ENCODE results near the gene GALR3. TPM values are rescaled to one million over a fixed set of nuclear protein-coding genes. Genes with fewer than 3 reads are reported as not detected.

The GALR3 gene
- total RNA-seq, 1 donor from 2014 or later: not detected

DNA sequence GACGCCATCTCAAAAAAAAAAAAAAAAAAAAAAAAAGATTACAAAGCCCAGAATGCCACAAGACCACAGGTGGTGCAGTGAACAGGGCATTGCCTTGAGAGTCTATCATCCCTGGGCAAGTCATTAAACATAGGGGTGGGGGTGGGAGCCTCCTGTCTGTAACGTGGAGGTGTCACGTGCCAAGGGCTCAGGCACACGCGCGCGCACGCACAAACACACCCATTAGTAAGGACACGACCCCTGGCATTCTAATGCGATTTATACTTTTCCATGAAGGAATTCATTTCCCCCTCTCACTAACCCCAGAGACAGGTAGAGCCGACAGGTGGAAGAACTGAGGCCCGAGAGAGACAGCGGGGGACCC, 21.3 kb upstream of the GALR3 start:
- DNase-seq: no peak
- intact Hi-C loops (cut with micrococcal nuclease): no loop called here
- ATAC-seq: no peak

DNA sequence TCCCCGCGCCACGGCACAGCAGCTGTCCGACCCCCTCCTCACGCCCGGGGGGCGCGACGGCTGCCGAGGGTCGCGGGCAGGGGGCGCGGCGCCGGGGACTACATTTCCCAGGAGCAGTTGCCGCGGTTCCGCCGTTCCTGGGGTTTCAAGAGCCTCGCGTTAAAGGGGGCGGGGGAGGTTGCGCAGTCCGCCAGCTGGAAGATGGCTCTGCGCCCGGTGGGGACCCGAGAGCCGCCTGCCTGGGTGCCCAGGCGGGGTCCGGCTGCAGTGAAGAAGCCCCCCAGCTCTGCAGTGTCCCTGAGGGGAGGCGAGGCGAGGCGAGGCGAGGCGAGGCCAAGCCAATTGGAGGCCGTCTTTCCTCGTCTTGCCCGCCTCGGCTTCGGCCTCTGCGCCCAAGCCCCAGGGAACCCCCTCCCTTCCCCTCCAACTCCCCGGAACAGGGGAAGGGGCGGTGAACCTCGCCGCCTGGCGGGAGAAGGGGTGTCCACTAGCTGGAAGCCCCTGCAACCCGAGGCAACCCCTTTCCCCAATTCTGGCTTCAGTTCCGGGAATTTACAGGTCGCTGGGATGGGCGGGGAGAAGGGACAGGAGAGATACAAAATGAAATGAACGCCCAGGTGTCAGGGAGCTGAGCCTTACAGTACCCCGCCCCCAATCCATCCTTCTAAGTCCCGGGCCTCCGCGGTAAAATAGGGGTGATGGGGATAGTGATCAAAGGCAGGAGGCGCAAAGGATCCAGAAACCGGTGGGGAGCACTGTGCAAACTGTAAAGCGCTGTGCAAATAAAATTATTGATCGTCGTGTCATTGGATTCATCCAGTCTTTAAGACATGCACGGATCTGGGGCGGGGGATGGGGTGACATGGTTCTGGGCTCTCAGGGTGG, 20.6 kb upstream of the GALR3 start:
- intact Hi-C loops (cut with micrococcal nuclease): no loop called here
- peak; percentile 38 for ATAC-seq
- DNase-seq: peak; percentile 78

DNA sequence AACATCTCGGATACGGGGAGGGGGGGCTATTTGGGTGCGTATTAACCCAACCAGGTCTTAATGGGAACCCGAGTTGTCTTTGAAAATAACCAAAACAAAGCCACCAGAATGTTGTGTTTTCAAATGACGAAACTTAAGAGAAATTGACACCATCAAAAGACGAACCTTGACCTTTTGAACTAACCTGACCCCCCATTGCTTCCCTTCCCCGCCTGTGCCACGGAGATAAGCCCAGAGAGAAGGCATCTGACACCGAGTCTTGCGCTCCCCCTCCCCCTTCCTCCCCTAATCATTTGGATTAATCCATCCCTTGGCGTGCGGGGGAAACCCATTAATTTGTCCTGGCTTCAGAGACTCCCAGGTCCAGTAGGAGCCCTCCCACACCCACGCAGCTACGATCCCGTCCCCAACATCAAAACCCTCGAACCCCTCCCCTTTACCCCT, 20.0 kb upstream of the GALR3 start:
- intact Hi-C loops (cut with micrococcal nuclease): no loop called here
- DNase-seq (no peak), ATAC-seq (no peak)

- ATAC-seq: no peak
- intact Hi-C loops (cut with micrococcal nuclease): no loop called here
- DNase-seq: no peak
These were observed 19.4 kb upstream of the GALR3 start for GRCh38 chr22:37803639-37804351.

- no peak for DNase-seq
- intact Hi-C loops (cut with micrococcal nuclease): no loop called here
- ATAC-seq: no peak
These were observed 18.8 kb upstream of the GALR3 start for GRCh38 chr22:37804352-37804880.

DNA sequence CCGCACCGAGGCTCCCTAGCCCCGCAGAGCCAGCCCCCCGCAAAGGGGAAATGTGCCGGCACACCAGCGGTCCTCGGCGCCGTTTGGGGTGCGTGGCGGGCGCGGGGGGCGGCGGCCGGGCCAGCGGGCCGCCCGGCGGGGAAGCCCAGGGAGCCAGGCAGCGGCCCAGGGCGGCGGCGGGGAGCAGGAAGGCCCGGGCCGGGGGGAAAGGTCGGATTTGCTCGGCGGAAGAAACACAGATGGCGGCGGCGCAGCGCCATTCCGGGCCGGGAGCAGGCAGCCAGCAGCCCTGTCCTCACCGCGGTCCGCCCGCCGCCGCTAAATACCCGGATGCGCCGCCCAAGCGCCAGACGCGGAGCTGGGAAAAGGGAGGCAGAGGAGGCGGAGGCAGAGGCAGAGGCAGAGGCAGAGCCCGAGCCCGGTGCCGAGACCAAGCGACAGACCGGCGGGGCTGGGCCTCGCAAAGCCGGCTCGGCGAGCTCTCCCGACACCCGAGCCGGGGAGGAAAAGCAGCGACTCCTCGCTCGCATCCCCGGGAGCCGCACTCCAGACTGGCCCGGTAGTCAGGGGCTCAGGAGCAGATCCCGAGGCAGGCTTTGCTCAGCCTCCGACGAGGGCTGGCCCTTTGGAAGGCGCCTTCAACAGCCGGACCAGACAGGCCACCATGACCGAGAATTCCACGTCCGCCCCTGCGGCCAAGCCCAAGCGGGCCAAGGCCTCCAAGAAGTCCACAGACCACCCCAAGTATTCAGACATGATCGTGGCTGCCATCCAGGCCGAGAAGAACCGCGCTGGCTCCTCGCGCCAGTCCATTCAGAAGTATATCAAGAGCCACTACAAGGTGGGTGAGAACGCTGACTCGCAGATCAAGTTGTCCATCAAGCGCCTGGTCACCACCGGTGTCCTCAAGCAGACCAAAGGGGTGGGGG, 18.0 kb upstream of the GALR3 start:
- intact Hi-C loops (cut with micrococcal nuclease): no loop called here
- ATAC-seq: peak; percentile 63
- peak; percentile 94 for DNase-seq

DNA sequence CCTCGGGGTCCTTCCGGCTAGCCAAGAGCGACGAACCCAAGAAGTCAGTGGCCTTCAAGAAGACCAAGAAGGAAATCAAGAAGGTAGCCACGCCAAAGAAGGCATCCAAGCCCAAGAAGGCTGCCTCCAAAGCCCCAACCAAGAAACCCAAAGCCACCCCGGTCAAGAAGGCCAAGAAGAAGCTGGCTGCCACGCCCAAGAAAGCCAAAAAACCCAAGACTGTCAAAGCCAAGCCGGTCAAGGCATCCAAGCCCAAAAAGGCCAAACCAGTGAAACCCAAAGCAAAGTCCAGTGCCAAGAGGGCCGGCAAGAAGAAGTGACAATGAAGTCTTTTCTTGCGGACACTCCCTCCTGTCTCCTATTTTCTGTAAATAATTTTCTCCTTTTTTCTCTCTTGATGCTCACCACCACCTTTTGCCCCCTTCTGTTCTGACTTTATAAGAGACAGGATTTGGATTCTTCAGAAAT, 17.3 kb upstream of the GALR3 start:
- DNase-seq: no peak
- intact Hi-C loops (cut with micrococcal nuclease): no loop called here
- ATAC-seq: no peak

GRCh38 chr22:37806409-37807333, 16.5 kb upstream of the GALR3 start:
- intact Hi-C loops (cut with micrococcal nuclease): no loop called here
- ATAC-seq (no peak), DNase-seq (no peak)

DNA sequence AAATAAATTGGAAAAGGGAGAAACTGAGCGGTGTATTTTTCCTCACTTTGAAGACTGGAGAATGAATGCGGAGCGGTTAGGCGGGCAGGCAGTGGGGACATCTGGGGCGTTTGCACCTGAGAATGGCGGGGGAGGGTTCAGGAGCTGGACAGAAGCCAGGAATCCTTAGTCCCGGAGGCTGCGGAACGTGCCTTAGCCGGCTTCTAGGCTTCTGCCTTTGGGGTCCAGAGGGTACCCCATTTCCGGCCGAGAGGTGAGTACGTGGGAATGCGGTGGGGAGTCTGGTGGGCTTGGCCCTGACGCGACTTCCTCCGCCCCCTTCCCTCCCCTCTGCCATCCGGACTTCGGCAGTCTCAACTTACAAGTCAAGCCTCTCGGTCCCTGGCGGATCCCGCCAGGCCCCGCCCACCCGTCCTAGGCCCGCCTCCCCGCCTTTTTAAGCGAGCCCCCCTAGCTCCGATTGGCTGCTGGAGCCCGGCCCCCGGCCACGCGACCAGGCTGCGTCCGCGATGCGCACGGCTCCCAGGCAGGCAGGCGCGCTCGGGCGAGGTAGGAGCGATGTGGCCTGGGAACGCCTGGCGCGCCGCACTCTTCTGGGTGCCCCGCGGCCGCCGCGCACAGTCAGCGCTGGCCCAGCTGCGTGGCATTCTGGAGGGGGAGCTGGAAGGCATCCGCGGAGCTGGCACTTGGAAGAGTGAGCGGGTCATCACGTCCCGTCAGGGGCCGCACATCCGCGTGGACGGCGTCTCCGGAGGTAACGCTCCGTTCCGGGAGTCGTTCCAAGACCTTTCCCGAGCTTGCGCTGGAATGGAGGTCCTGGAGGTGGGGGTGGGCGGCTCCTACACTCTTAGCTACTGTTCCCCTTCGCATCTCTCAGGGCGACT, 15.5 kb upstream of the GALR3 start, which contains the start of gene GCAT:
Gene GCAT, plus strand, starts transcription at position 525 of the 884 bp plus-strand sequence. Its CDS starts 34 bp downstream, at position 559.
- DNase-seq (peak; percentile 98), ATAC-seq (peak; percentile 88)
- intact Hi-C loops (cut with micrococcal nuclease): no loop called here

DNA sequence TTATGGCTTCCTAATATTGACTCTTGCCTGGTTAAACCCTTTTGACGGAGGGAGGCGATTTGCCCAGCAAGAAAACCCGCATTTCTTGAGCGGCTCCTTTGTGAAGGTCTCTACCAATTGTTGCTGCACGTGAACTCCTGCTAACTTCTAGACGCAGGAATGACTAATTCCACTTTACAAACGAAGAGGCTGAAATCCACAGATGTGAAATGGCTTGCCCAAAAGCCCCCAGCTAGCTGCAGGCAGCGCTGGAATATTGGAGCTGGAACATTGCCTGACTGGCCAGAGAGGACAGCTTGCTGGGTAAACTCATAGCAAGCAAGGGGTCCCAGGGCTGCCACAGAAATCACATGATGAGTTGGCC, 14.9 kb upstream of the GALR3 start:
- ATAC-seq (no peak), DNase-seq (no peak)
- intact Hi-C loops (cut with micrococcal nuclease): no loop called here

DNA sequence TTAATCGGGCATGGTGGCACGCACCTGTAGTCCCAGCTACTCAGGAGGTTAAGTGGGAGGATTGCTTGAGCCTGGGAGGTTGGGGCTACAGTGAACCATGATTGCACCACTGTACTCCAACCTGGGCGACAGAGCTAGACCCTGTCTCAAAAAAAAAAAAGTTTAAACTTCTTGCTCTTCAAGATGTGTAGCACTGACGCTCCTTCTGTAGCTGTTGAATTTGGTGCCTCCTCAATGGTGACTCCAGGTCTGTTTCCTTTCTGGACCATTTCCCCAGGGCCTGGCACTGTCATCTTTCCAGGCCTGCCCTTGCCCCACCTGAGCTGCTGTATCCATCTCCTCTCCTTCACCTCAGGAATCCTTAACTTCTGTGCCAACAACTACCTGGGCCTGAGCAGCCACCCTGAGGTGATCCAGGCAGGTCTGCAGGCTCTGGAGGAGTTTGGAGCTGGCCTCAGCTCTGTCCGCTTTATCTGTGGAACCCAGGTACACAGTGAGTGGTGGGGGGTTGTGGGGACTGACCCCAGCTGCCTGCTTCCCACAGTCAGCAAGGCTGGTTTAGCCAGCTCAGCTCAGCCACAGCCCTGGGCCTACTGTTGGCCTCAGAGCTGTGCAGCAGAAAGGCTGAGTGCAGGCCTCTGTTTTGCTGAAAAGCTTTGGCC, 13.4 kb upstream of the GALR3 start:
- intact Hi-C loops (cut with micrococcal nuclease): no loop called here
- DNase-seq (no peak), ATAC-seq (no peak)

GRCh38 chr22:37811867-37812266, 11.3 kb upstream of the GALR3 start:
- DNase-seq (no peak), ATAC-seq (no peak)
- intact Hi-C loops (cut with micrococcal nuclease): no loop called here

DNA sequence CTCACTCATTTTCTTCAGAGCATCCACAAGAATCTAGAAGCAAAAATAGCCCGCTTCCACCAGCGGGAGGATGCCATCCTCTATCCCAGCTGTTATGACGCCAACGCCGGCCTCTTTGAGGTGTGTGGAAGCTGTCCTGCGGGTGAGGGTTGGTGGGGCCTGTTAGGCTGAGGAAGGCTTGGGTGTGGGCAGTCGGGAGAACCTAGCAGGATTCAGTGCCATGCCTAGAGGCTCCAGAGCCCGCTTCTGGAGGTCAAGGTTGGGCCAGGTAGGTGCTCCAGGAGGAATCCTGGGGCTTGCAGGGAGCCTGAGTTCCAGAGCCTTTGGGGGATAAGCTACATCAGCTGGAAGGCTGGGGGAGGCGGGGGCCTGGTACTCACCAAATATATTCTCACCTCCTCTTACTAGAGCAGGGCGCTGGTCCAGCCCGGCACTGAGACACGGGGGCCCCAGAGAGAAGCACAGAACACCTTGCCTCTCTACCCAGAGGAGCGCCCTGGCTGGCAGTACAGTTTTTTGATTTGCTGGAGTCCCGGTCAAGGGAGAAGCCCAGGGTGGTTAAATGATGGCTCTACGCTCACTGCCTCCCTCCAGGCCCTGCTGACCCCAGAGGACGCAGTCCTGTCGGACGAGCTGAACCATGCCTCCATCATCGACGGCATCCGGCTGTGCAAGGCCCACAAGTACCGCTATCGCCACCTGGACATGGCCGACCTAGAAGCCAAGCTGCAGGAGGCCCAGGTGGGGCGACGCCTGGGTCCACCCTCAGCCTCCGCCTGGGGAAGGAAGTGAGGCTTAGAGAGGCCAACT, 10.1 kb upstream of the GALR3 start:
- DNase-seq (no peak), ATAC-seq (no peak)
- intact Hi-C loops (cut with micrococcal nuclease): no loop called here

DNA sequence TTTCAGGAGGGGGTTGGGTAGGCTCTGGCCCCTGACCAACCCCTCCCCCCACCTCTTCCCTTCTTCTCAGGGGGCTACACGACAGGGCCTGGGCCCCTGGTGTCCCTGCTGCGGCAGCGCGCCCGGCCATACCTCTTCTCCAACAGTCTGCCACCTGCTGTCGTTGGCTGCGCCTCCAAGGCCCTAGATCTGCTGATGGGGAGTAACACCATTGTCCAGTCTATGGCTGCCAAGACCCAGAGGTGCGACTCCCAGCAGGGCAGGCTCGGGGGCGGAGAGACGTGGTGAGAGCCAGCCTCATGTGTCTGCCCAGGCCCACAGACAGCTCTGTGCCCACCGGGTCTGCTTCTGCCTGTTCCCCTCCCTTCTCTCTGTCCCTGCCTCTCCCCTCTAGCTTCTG, 7.6 kb upstream of the GALR3 start:
- intact Hi-C loops (cut with micrococcal nuclease): no loop called here
- ATAC-seq (no peak), DNase-seq (no peak)

DNA sequence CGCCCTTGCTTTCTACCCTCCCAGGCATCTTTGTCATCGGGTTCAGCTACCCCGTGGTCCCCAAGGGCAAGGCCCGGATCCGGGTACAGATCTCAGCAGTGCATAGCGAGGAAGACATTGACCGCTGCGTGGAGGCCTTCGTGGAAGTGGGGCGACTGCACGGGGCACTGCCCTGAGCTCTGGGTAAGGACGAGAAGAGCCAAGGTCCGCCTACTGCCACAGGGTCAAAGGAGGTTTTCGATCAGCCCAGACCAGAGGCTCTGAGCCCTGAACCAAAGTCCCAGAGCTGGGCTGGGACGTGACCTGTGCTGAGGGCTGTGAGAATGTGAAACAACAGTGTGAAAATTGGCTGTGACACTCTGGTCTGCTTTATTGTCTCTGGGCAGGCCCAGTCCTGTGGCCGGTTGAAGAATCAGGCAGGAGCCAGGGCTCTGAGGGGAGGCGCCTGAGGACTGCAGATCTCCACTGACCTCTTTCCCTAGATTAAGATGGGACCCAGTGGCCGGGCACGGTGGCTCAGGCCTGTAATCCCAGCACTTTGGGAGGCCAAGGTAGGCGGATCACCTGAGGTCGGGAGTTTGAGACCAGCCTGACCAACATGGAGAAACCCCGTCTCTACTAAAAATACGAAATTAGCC, 6.5 kb upstream of the GALR3 start:
- DNase-seq: no peak
- intact Hi-C loops (cut with micrococcal nuclease): no loop called here
- no peak for ATAC-seq
